ENCODE measurements around the gene KIF6. TPM values are rescaled to one million over a fixed set of nuclear protein-coding genes. Genes with fewer than 3 reads are reported as not detected.
A peak's percentile ranks its signal among the peaks of the same experiment; 100 is the strongest.

Gene KIF6
- total RNA-seq, 1 donor from 2014 or later: not detected

GRCh38 chr6:39566456-39566855 lies 158.8 kb downstream of the KIF6 start:
- Histone ChIP-seq H3K27ac (no peak overlapping the region), H3K4me3 (no peak overlapping the region), H3K36me3 (no peaks in the 10 kb centered on the region), H3K27me3 (no peaks in the 10 kb centered on the region), H3K4me1 (peaks cover 4% of the 10 kb centered on the region), H3K9me3 (no peaks in the 10 kb centered on the region)
- TF ChIP-seq POLR2AphosphoS5 (IDR thresholded peaks at IDR 0.05; ENCODE audit: insufficient read depth in 1 of 2, low read depth in 1 of 2) (no peak), POLR2A (IDR thresholded peaks at IDR 0.05) (no peak), CTCF (IDR thresholded peaks at IDR 0.05) (no peak)
- intact Hi-C loops (cut with DNase I): no loop called here
- no peak for DNase-seq (ENCODE audit: extremely low spot score in 2 of 2)

- Histone ChIP-seq H3K27ac (no peak overlapping the region), H3K27me3 (no peaks in the 10 kb centered on the region), H3K9me3 (no peaks in the 10 kb centered on the region), H3K4me3 (no peak overlapping the region), H3K4me1 (peaks cover 4% of the 10 kb centered on the region), H3K36me3 (no peaks in the 10 kb centered on the region)
- TF ChIP-seq POLR2A (IDR thresholded peaks at IDR 0.05) (no peak), CTCF (IDR thresholded peaks at IDR 0.05) (no peak), POLR2AphosphoS5 (IDR thresholded peaks at IDR 0.05; ENCODE audit: insufficient read depth in 1 of 2, low read depth in 1 of 2) (no peak)
- intact Hi-C loops (cut with DNase I): no loop called here
- DNase-seq (ENCODE audit: extremely low spot score in 2 of 2): no peak
These were observed 159.3 kb downstream of the KIF6 start for GRCh38 chr6:39565956-39566355.

DNA sequence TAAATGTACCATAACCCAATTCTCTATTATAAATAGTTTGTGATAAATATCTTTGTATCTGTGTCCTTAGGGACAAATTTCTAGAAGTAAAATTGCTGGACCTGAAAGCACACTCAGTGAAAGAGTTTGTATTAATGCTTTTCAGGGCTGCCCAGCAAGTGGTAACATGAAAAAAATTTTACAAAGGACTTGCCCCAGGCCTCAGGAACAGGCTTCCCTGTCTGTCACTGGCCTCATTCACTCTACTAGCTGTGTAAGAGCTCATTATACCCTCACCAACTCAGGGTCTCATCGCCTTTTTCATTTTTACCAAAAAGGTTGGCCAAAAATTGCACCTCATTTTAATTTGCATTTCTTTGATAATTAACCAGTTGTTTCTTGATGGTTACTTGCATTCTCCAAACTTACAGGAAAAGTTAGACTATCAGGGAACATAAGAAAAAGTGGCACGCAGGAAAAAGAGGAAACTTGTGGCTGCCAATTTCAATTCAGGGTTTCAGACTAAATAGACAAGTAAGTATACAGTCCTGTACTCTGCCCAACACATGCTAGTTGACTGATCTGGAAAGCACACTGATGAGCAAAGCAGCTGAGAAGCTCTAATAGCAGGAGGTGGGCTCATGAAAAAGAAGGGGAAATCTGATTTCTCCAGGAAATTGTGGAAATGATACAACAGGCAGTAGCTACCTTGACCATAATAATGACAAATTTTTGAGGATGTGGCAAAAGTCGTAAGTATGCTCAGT lies 161.5 kb downstream of the KIF6 start:
- TF ChIP-seq POLR2AphosphoS5 (IDR thresholded peaks at IDR 0.05; ENCODE audit: insufficient read depth in 1 of 2, low read depth in 1 of 2) (no peak), POLR2A (IDR thresholded peaks at IDR 0.05) (no peak), CTCF (IDR thresholded peaks at IDR 0.05) (no peak)
- no peaks in the 10 kb centered on the region for H3K9me3 ChIP-seq
- peaks cover 4% of the 10 kb centered on the region for H3K4me1 ChIP-seq
- H3K36me3 ChIP-seq: no peaks in the 10 kb centered on the region
- H3K4me3 ChIP-seq: no peak overlapping the region
- no peaks in the 10 kb centered on the region for H3K27me3 ChIP-seq
- H3K27ac ChIP-seq: no peak overlapping the region
- no peak for DNase-seq (ENCODE audit: extremely low spot score in 2 of 2)
- intact Hi-C loops (cut with DNase I): no loop called here

DNA sequence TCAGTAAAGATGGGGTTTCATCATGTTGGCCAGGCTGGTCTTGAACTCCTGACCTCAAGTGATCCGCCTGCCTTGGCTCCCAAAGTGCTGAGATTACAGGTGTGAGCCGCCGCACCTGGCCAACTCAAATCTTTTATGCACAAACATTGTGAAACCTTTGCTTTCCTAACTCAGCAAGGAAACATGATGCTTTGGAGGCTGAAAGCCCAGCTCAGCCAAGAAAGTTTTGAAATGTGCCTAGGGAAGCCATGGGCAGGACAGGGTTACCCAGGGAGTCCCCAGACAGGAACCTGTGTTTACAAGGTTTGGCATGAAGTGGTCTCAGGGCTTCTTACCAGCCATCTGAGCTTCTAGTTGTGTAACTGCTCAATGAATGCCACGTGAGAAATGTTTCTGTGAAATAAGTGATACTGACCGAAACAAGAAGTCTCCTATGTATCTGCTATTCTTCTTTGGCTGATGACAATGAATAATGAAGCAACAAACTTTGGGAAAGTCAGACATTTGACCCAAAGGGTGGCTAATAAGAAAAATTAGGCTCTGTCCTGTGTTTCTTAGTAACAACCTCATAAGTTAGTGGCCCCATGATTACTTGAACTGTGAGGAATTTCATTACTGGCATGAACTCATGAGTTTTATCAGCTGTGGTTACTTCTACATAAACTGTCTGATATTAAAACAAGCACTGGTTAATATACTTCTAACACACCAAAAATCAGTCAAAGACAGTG lies 163.5 kb downstream of the KIF6 start:
- TF ChIP-seq POLR2AphosphoS5 (IDR thresholded peaks at IDR 0.05; ENCODE audit: insufficient read depth in 1 of 2, low read depth in 1 of 2) (no peak), CTCF (IDR thresholded peaks at IDR 0.05) (no peak), POLR2A (IDR thresholded peaks at IDR 0.05) (no peak)
- Histone ChIP-seq H3K27me3 (no peaks in the 10 kb centered on the region), H3K4me1 (peaks cover 11% of the 10 kb centered on the region), H3K36me3 (no peaks in the 10 kb centered on the region), H3K9me3 (no peaks in the 10 kb centered on the region), H3K4me3 (no peak overlapping the region), H3K27ac (peak overlapping the region; percentile 3)
- DNase-seq (ENCODE audit: extremely low spot score in 2 of 2): no peak
- intact Hi-C loops (cut with DNase I): no loop called here

GRCh38 chr6:39560915-39561314 lies 164.3 kb downstream of the KIF6 start:
- Histone ChIP-seq H3K27me3 (no peaks in the 10 kb centered on the region), H3K4me1 (peaks cover 11% of the 10 kb centered on the region), H3K4me3 (no peak overlapping the region), H3K9me3 (no peaks in the 10 kb centered on the region), H3K36me3 (no peaks in the 10 kb centered on the region), H3K27ac (no peak overlapping the region)
- DNase-seq (ENCODE audit: extremely low spot score in 2 of 2): no peak
- TF ChIP-seq CTCF (IDR thresholded peaks at IDR 0.05): no peak
- no peak for TF ChIP-seq POLR2A (IDR thresholded peaks at IDR 0.05)
- no peak for TF ChIP-seq POLR2AphosphoS5 (IDR thresholded peaks at IDR 0.05; ENCODE audit: insufficient read depth in 1 of 2, low read depth in 1 of 2)
- intact Hi-C loops (cut with DNase I): no loop called here
